ENCODE data around the gene SUSD3.

SUSD3 gene

DNA sequence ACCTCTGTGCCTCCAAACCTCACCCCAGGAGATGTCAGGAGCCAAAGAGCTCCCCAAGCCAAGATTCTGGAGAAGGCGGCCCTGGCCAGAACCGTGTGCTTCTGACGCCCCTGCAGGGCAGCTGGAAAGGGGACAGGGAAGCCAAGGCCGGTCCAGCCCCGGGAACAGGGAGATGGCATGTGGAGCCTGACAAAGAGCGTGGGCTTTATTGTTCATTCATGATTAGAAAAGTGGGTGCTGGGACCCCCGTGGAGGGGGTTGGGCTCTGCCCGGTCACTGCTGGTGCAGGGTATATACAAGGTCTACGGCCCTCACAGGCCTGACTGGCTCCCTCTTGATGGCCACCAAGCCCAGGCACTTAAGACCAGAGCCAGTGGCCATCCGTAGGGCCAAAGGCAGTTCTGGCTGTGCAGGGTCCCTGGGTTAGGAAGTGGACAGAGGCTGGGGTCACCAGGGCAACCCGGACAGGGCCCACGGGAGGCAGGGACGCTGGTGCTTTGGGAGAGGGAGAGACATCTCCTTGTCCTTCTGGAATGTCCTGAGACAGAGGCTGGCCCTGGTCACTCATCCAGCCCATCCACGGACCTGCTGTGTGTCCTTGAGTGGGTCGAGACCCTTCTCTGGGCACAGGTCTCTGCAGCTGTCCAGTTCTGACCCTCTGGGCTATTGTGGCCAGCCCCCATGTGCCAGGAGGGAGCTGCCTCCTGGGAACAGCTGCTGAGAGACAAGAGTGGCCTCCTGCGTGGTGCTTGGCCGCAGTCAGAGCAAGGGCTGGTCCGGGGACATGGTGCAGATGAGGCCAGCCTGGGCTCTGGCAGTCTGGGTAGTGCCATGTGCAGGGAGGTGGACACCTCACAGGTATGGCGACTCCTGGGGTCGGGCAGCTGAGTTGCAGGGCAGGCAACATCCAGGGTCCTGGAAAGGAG is 63.1 kb downstream of the SUSD3 start:
- no peak for DNase-seq (ENCODE audit: low read depth, low spot score)
- H3K9me3 ChIP-seq (ENCODE audit: low read depth, low read length) = no peaks in the 10 kb centered on the region
- H3K9ac ChIP-seq (ENCODE audit: insufficient read length) = no peak overlapping the region
- H3K4me3 ChIP-seq = no peak overlapping the region
- no peaks in the 10 kb centered on the region for H3K36me3 ChIP-seq (ENCODE audit: insufficient read depth, low read length)
- H3K27ac ChIP-seq = no peak overlapping the region
- no peak for TF ChIP-seq FOXP2 (optimal IDR thresholded peaks at IDR 0.05; ENCODE audit: control extremely low read depth, extremely low read length, insufficient read depth)
- no peak for TF ChIP-seq EZH2 (IDR thresholded peaks at IDR 0.05)
- TF ChIP-seq POLR2AphosphoS5 (IDR thresholded peaks at IDR 0.05; ENCODE audit: borderline replicate concordance, low read depth, low read length) = no peak

DNA sequence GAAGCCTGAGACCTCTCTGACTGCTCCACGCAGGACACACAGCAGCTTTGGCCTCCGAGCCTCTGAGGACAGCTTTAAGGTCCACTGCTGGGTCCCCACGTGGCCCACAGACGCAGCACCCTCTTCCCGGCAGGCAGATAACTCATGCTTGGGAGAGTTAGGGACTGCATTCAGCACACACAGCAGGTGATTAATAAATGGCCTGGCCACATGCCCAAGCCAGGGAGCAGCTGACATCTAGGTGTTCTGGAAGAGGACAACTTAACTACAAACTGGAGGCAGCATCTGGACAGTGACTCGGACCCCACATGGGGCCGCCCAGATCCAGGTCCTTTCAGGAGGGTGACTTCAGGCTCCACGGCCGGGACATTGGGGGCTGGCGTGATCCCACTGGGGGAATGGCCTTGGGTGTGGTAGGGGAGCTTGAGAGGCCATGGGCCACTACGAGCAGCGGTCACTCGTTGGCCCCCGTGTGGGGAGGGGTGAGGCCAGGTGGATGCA is 64.3 kb downstream of the SUSD3 start:
- no peak overlapping the region for H3K4me3 ChIP-seq
- H3K36me3 ChIP-seq (ENCODE audit: insufficient read depth, low read length) = no peaks in the 10 kb centered on the region
- TF ChIP-seq POLR2AphosphoS5 (IDR thresholded peaks at IDR 0.05; ENCODE audit: borderline replicate concordance, low read depth, low read length) = no peak
- no peak for TF ChIP-seq EZH2 (IDR thresholded peaks at IDR 0.05)
- no peak for TF ChIP-seq FOXP2 (optimal IDR thresholded peaks at IDR 0.05; ENCODE audit: control extremely low read depth, extremely low read length, insufficient read depth)
- H3K9ac ChIP-seq (ENCODE audit: insufficient read length) = no peak overlapping the region
- DNase-seq (ENCODE audit: low read depth, low spot score) = no peak
- H3K27ac ChIP-seq = no peak overlapping the region
- H3K9me3 ChIP-seq (ENCODE audit: low read depth, low read length) = no peaks in the 10 kb centered on the region

DNA sequence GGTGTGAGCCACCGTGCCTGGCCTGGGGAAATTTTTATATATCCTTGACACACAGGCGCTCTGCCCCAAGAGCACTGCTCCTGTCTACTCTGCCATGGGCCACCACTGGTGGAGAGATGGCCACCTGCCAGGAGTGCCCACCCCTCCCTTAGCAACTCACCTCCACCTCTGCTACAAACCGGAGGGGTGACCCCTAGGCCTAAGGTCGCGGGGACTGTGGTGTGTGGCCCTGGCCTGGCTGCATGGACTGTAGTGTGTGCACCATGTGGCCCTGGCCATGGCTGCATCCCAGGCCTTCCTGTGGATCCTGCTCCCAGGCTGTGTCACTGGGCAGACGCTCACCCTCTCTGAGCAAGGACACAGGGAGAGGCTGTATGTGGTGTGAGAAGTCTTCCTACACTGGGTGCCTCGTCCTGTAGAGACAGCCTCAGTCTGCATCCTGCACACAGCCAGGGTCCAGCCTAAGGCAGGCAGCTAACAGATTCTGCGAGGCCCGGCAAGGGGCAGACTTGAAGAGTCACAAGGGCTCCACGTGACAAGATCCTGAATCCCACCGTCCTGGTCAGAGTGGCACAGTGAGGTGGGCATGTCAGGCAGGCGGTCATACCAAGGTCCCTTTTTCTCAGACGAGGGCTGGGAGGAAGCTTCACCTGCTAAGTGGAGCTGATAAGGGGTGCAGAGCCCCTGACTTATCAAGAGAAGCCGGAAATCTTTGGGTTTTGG is 65.2 kb downstream of the SUSD3 start:
- Histone ChIP-seq H3K9me3 (ENCODE audit: low read depth, low read length) (no peaks in the 10 kb centered on the region), H3K36me3 (ENCODE audit: insufficient read depth, low read length) (no peaks in the 10 kb centered on the region), H3K9ac (ENCODE audit: insufficient read length) (no peak overlapping the region), H3K27ac (no peak overlapping the region), H3K4me3 (no peak overlapping the region)
- TF ChIP-seq POLR2AphosphoS5 (IDR thresholded peaks at IDR 0.05; ENCODE audit: borderline replicate concordance, low read depth, low read length) (no peak), EZH2 (IDR thresholded peaks at IDR 0.05) (no peak), FOXP2 (optimal IDR thresholded peaks at IDR 0.05; ENCODE audit: control extremely low read depth, extremely low read length, insufficient read depth) (no peak)
- no peak for DNase-seq (ENCODE audit: low read depth, low spot score)

DNA sequence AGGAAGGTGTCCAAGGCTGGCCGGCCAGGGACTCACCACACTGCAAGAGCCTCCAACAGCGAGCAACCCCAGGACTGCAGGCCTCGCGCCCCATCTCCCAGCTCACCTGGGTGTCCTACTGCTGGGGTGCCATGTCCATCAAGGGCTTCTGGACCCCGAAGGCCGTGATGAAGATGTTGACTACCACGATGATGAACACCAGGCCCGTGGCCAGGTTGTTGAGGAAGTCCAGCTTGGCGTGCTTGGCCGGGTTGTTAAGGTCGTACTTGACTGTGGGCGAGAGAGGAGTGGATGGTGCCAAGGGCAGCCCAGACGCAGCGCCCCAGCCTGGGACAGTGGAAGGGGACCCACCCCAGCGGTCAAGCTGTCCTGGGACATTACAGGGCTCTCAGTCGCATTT is 66.3 kb downstream of the SUSD3 start:
- TF ChIP-seq POLR2AphosphoS5 (IDR thresholded peaks at IDR 0.05; ENCODE audit: borderline replicate concordance, low read depth, low read length) (no peak), EZH2 (IDR thresholded peaks at IDR 0.05) (no peak), FOXP2 (optimal IDR thresholded peaks at IDR 0.05; ENCODE audit: control extremely low read depth, extremely low read length, insufficient read depth) (no peak)
- Histone ChIP-seq H3K4me3 (no peak overlapping the region), H3K9me3 (ENCODE audit: low read depth, low read length) (no peaks in the 10 kb centered on the region), H3K9ac (ENCODE audit: insufficient read length) (no peak overlapping the region), H3K36me3 (ENCODE audit: insufficient read depth, low read length) (no peaks in the 10 kb centered on the region), H3K27ac (no peak overlapping the region)
- no peak for DNase-seq (ENCODE audit: low read depth, low spot score)

DNA sequence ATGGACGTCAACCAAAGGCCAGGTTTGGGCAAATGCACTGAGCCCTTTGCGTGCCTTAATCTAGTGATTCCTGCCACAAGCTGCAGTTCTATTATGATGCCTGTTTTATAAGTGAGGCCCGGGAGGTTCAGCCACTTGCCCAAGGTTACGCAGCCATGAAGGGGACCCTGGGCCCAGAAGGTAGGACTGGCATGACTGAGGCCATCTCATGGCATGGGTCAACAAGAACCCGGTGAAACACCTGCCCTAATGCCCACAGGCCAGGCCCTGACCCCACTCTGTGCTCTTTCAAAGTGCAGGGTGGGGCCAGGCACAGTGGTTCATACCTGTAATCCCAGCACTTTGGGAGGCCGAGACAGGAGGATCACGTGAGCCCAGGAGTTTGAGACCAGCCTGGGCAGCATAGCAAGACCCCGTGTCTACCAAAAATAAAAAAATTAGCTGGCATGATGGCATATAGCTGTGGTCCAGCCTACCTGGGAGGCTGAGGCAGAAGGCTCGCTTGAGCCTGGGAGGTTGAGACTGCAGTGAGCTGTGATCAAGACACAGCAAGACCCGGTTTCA is 66.9 kb downstream of the SUSD3 start:
- no peak for DNase-seq (ENCODE audit: low read depth, low spot score)
- Histone ChIP-seq H3K4me3 (no peak overlapping the region), H3K9ac (ENCODE audit: insufficient read length) (no peak overlapping the region), H3K27ac (no peak overlapping the region), H3K36me3 (ENCODE audit: insufficient read depth, low read length) (no peaks in the 10 kb centered on the region), H3K9me3 (ENCODE audit: low read depth, low read length) (no peaks in the 10 kb centered on the region)
- TF ChIP-seq EZH2 (IDR thresholded peaks at IDR 0.05) (no peak), POLR2AphosphoS5 (IDR thresholded peaks at IDR 0.05; ENCODE audit: borderline replicate concordance, low read depth, low read length) (no peak), FOXP2 (optimal IDR thresholded peaks at IDR 0.05; ENCODE audit: control extremely low read depth, extremely low read length, insufficient read depth) (no peak)

DNA sequence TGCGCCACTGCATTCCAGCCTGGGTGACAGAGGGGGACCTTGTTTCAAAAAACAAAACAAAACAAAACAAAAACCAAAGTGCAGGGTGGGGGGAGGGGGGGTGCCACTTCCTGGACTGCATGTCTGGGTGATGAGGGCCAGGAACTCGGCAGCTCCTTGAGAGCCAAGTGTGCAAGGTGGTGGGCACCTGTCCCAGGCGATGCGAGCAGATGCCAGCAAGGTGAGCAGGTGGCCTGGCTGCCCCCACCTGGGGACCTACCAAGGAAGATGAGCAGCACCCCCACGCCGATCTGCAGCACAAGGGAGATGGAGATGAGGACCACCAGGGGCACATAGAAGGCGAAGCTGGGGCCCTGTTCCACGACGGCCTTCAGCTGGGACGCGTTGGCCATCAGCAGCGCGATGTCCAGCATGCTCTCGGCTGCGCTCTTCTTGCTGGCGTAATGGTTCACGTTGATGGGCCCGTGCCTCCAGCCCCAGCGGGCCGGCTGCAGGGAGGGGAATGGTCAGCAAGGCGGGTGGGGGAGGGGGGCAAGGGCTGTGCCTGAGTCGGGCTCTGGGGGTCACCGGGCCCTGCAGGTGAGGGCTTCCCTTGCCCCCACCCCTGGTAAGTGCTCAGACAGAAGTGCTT is 67.8 kb downstream of the SUSD3 start:
- Histone ChIP-seq H3K36me3 (ENCODE audit: insufficient read depth, low read length) (no peaks in the 10 kb centered on the region), H3K4me3 (no peak overlapping the region), H3K9ac (ENCODE audit: insufficient read length) (no peak overlapping the region), H3K27ac (no peak overlapping the region), H3K9me3 (ENCODE audit: low read depth, low read length) (no peaks in the 10 kb centered on the region)
- no peak for TF ChIP-seq FOXP2 (optimal IDR thresholded peaks at IDR 0.05; ENCODE audit: control extremely low read depth, extremely low read length, insufficient read depth)
- TF ChIP-seq EZH2 (IDR thresholded peaks at IDR 0.05) = no peak
- TF ChIP-seq POLR2AphosphoS5 (IDR thresholded peaks at IDR 0.05; ENCODE audit: borderline replicate concordance, low read depth, low read length) = no peak
- DNase-seq (ENCODE audit: low read depth, low spot score) = no peak

DNA sequence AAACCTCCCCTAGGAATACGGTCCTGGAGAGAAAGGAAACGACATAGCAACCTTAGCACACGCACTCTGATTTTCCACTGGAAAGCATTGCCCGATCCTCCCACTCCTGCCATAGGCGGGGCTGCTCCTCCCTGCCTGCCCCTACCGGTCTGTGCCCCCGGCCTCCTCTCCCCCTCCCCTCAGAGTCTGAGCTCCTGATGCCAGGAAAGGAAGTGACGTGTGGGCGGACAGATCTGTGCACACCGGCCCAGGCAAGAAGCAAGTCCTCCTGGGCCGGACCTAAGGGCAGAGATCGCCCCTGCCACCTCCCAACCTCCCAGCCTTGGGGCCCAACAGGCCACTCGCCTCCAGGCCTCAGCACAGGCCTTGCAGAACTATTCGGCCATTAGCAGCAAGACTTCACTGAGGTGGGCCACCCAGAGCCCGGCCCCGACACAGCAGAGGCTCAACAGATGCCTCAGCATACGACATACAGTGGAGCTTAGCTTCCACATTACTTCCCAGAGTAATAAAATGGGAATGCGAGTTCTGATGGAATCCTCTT is 68.4 kb downstream of the SUSD3 start:
- Histone ChIP-seq H3K9me3 (ENCODE audit: low read depth, low read length) (no peaks in the 10 kb centered on the region), H3K36me3 (ENCODE audit: insufficient read depth, low read length) (no peaks in the 10 kb centered on the region), H3K4me3 (no peak overlapping the region), H3K9ac (ENCODE audit: insufficient read length) (no peak overlapping the region), H3K27ac (no peak overlapping the region)
- TF ChIP-seq FOXP2 (optimal IDR thresholded peaks at IDR 0.05; ENCODE audit: control extremely low read depth, extremely low read length, insufficient read depth) = no peak
- TF ChIP-seq POLR2AphosphoS5 (IDR thresholded peaks at IDR 0.05; ENCODE audit: borderline replicate concordance, low read depth, low read length) = no peak
- no peak for TF ChIP-seq EZH2 (IDR thresholded peaks at IDR 0.05)
- no peak for DNase-seq (ENCODE audit: low read depth, low spot score)
